Measurements from ENCODE around the gene SIPA1L2. TPM values are rescaled to one million over a fixed set of nuclear protein-coding genes. Genes with fewer than 3 reads are reported as not detected.

SIPA1L2 gene
- total and polyA plus RNA-seq, 2 experiments from 2014 or later = 4.1 to 17.0 TPM

- Mint-ChIP-seq H3K27ac (no peak overlapping the region), H3K36me3 (ENCODE audit: low read depth) (no peaks in the 10 kb centered on the region), H3K9me3 (no peaks in the 10 kb centered on the region), H3K27me3 (ENCODE audit: insufficient read depth, low read depth, poor library complexity) (peaks cover 9% of the 10 kb centered on the region), H3K4me3 (no peak overlapping the region), H3K4me1 (no peaks in the 10 kb centered on the region)
- no peak for ATAC-seq
- H3K27ac ChIP-seq (ENCODE audit: low read depth) = no peak overlapping the region
- no peaks in the 10 kb centered on the region for H4K20me1 ChIP-seq (replicated peaks; ENCODE audit: insufficient read depth)
- H3K27me3 ChIP-seq (ENCODE audit: insufficient read depth) = peaks cover 6% of the 10 kb centered on the region
- no peak overlapping the region for H2AFZ ChIP-seq
- H3K4me1 ChIP-seq (ENCODE audit: insufficient read depth) = no peaks in the 10 kb centered on the region
- H3K4me2 ChIP-seq = no peak overlapping the region
- H3K4me3 ChIP-seq = no peak overlapping the region
- no peaks in the 10 kb centered on the region; the same call in 1 of the 2 replicates for H3K9me2 ChIP-seq (ENCODE audit: insufficient read depth)
- TF ChIP-seq POLR2AphosphoS5 (IDR thresholded peaks at IDR 0.05; ENCODE audit: low read depth) (no peak), EZH2phosphoT487 (IDR thresholded peaks at IDR 0.05; ENCODE audit: unreplicated experiment) (no peak), NANOG (IDR thresholded peaks at IDR 0.05; ENCODE audit: borderline replicate concordance) (no peak)
- no peaks in the 10 kb centered on the region for H3K79me2 ChIP-seq (replicated peaks; ENCODE audit: insufficient read depth)
- DNase-seq (ENCODE audit: low spot score) = no peak
- no peaks in the 10 kb centered on the region for H3F3A ChIP-seq (replicated peaks; ENCODE audit: low read depth)
- no peaks in the 10 kb centered on the region for H3K36me3 ChIP-seq (ENCODE audit: insufficient read depth)
These were observed 6.9 kb upstream of the SIPA1L2 start for GRCh38 chr1:232636799-232637198.

GRCh38 chr1:232635778-232636356 is 5.9 kb upstream of the SIPA1L2 start:
- Histone ChIP-seq H3K79me2 (replicated peaks; ENCODE audit: insufficient read depth) (no peaks in the 10 kb centered on the region), H3K4me3 (no peak overlapping the region), H4K20me1 (replicated peaks; ENCODE audit: insufficient read depth) (no peaks in the 10 kb centered on the region), H3K36me3 (ENCODE audit: insufficient read depth) (no peaks in the 10 kb centered on the region), H3K27me3 (ENCODE audit: insufficient read depth) (peaks cover 16% of the 10 kb centered on the region), H3K4me2 (no peak overlapping the region), H3F3A (replicated peaks; ENCODE audit: low read depth) (no peaks in the 10 kb centered on the region), H3K27ac (ENCODE audit: low read depth) (no peak overlapping the region), H3K9me2 (ENCODE audit: insufficient read depth) (no peaks in the 10 kb centered on the region), H2AFZ (no peak overlapping the region), H3K4me1 (ENCODE audit: insufficient read depth) (peaks cover 5% of the 10 kb centered on the region)
- Mint-ChIP-seq H3K27me3 (ENCODE audit: insufficient read depth, low read depth, poor library complexity) (peaks cover 17% of the 10 kb centered on the region), H3K4me1 (peaks cover 2% of the 10 kb centered on the region; the same call in 2 of the 3 replicates), H3K9me3 (no peaks in the 10 kb centered on the region), H3K4me3 (no peak overlapping the region), H3K27ac (no peak overlapping the region), H3K36me3 (ENCODE audit: low read depth) (no peaks in the 10 kb centered on the region)
- DNase-seq (ENCODE audit: low spot score) (peak; percentile 73), ATAC-seq (peak; percentile 73)
- TF ChIP-seq CTCF (conservative IDR thresholded peaks at IDR 0.05; ENCODE audit: low read depth in 2 of 2) (peak; percentile 64 to 95), EZH2phosphoT487 (IDR thresholded peaks at IDR 0.05; ENCODE audit: unreplicated experiment) (no peak)

- H3K27me3 ChIP-seq (ENCODE audit: insufficient read depth) = peaks cover 17% of the 10 kb centered on the region
- H3K79me2 ChIP-seq (replicated peaks; ENCODE audit: insufficient read depth) = no peaks in the 10 kb centered on the region
- H3F3A ChIP-seq (replicated peaks; ENCODE audit: low read depth) = no peaks in the 10 kb centered on the region
- peak overlapping the region; percentile 44; the same call in 1 of the 2 replicates for H2AFZ ChIP-seq
- H3K4me1 ChIP-seq (ENCODE audit: insufficient read depth) = peaks cover 6% of the 10 kb centered on the region
- Mint-ChIP-seq H3K9me3 (no peaks in the 10 kb centered on the region), H3K4me1 (peaks cover 4% of the 10 kb centered on the region; the same call in 2 of the 3 replicates), H3K4me3 (no peak overlapping the region), H3K36me3 (ENCODE audit: low read depth) (no peaks in the 10 kb centered on the region), H3K27ac (no peak overlapping the region), H3K27me3 (ENCODE audit: insufficient read depth, low read depth, poor library complexity) (peaks cover 22% of the 10 kb centered on the region)
- ATAC-seq = no peak
- H3K36me3 ChIP-seq (ENCODE audit: insufficient read depth) = no peaks in the 10 kb centered on the region
- no peaks in the 10 kb centered on the region for H3K9me2 ChIP-seq (ENCODE audit: insufficient read depth)
- no peak for DNase-seq (ENCODE audit: low spot score)
- H3K27ac ChIP-seq (ENCODE audit: low read depth) = no peak overlapping the region
- H3K4me3 ChIP-seq = no peak overlapping the region
- no peak overlapping the region for H3K4me2 ChIP-seq
- H4K20me1 ChIP-seq (replicated peaks; ENCODE audit: insufficient read depth) = no peaks in the 10 kb centered on the region
- TF ChIP-seq ETS1 (IDR thresholded peaks at IDR 0.05) (no peak), ZNF462 (CRISPR knock-in tag; IDR thresholded peaks at IDR 0.05) (no peak), ZNF331 (CRISPR knock-in tag; IDR thresholded peaks at IDR 0.05; ENCODE audit: low read depth) (no peak)
These were observed 5.3 kb upstream of the SIPA1L2 start for GRCh38 chr1:232635279-232635678.

All from GM23338 (cell line).